GM18873 (cell line): ENCODE results near the gene ZNF580.

Source experiments
- ATAC-seq: cut with Tn5 transposase; IDR thresholded peaks from one replicate; pipeline ENCODE4 v1.9.1; 2021; ENCODE audit warnings: mild to moderate bottlenecking, moderate library complexity, moderate number of reproducible peaks; ENCODE audit not compliant: unreplicated experiment, low FRiP score

The ZNF580 gene

GRCh38 chr19:55622242-55622969 is 18.4 kb upstream of the ZNF580 start:
- no peak for ATAC-seq

- ATAC-seq, result no peak
These were observed 17.7 kb upstream of the ZNF580 start for GRCh38 chr19:55623130-55623529.

- no peak for ATAC-seq
These were observed 17.2 kb upstream of the ZNF580 start for GRCh38 chr19:55623561-55623960.

- ATAC-seq, result no peak
These were observed 16.4 kb upstream of the ZNF580 start, which contains the start of gene ZNF784 for GRCh38 chr19:55624109-55625003. Gene ZNF784, minus strand, starts transcription at chr19:55624566. Its CDS starts 5 bp downstream, at chr19:55624561.

- ATAC-seq, result no peak
These were observed 15.8 kb upstream of the ZNF580 start for GRCh38 chr19:55625004-55625326.

GRCh38 chr19:55626350-55626749 is 14.5 kb upstream of the ZNF580 start:
- no peak for ATAC-seq

- ATAC-seq, result no peak
These were observed 8.4 kb upstream of the ZNF580 start for GRCh38 chr19:55632463-55632834.

- no peak for ATAC-seq
These were observed 6.9 kb upstream of the ZNF580 start for GRCh38 chr19:55633861-55634260.

- no peak for ATAC-seq
These were observed 5.5 kb upstream of the ZNF580 start for GRCh38 chr19:55635334-55635717.

- ATAC-seq, result no peak
These were observed 4.9 kb upstream of the ZNF580 start for GRCh38 chr19:55635856-55636440.

GRCh38 chr19:55636723-55637122 is 4.1 kb upstream of the ZNF580 start:
- ATAC-seq, result no peak

- no peak for ATAC-seq
These were observed 3.3 kb upstream of the ZNF580 start for GRCh38 chr19:55637534-55637933.

GRCh38 chr19:55638864-55639359 is 1.9 kb upstream of the ZNF580 start:
- ATAC-seq, result no peak

GRCh38 chr19:55640043-55640576 is 692 bp upstream of the ZNF580 start:
- no peak for ATAC-seq

- no peak for ATAC-seq
These were observed 787 bp downstream of the ZNF580 start for GRCh38 chr19:55641426-55642152.

- ATAC-seq, result no peak
These were observed 1.6 kb downstream of the ZNF580 start for GRCh38 chr19:55642153-55643002.

- no peak for ATAC-seq
These were observed 2.4 kb downstream of the ZNF580 start, which contains the start of gene ZNF581 for GRCh38 chr19:55643003-55643886. Gene ZNF581, plus strand, starts transcription at chr19:55643649. Its CDS starts 923 bp downstream, at chr19:55644572.

- ATAC-seq, result no peak
These were observed 3.0 kb downstream of the ZNF580 start for GRCh38 chr19:55643887-55644176.
